Vagina (tissue), 2 donors: ENCODE measurements around the gene MBP. TPM values are rescaled to one million over a fixed set of nuclear protein-coding genes. Genes with fewer than 3 reads are reported as not detected.

ENCODE experiments used
- DNase-seq, 2 donors: peaks; one replicate each; pipeline ENCODE4 v3.0.0-alpha.2; 2017; ENCODE audit errors: extremely low spot score in 2 of 2
- H3K27ac ChIP-seq: fragments of 200-600 bp; sonication (generic); one replicate; pipeline ENCODE4 v1.5.1; 2019
- H3K27me3 ChIP-seq: fragments of 200-600 bp; sonication (generic); one replicate; pipeline ENCODE4 v1.5.1; 2019
- H3K36me3 ChIP-seq, 2 donors: fragments of 200-600 bp; sonication (generic); one replicate each; pipeline ENCODE4 v1.5.1; 2017 to 2019
- H3K4me1 ChIP-seq: fragments of 200-600 bp; sonication (generic); one replicate; pipeline ENCODE4 v1.5.1; 2019
- H3K4me3 ChIP-seq, 2 donors: fragments of 200-600 bp; sonication (generic); 1 replicate in 1 of 2; 2 replicates in 1 of 2; pipeline ENCODE4 v1.5.1; 2016 to 2019
- H3K9me3 ChIP-seq: fragments of 200-600 bp; sonication (generic); one replicate; pipeline ENCODE4 v1.5.1; 2019
- POLR2A ChIP-seq, 2 donors: fragments of 450-650 bp; IDR thresholded peaks; one replicate each; pipeline ENCODE4 v1.6.1; 2017; ENCODE audit warnings: antibody characterized with exemption in 2 of 2, mild to moderate bottlenecking in 2 of 2, moderate library complexity in 2 of 2
- POLR2AphosphoS5 ChIP-seq, 2 donors: sonication (generic); formaldehyde crosslinking; IDR thresholded peaks; one replicate each; pipeline ENCODE4 v1.9.0; 2017; ENCODE audit warnings: antibody characterized with exemption in 2 of 2, mild to moderate bottlenecking in 2 of 2, low read depth in 1 of 2; ENCODE audit not compliant: insufficient read depth in 1 of 2
- intact Hi-C: fragments of 100-400 bp; cut with DNase I; formaldehyde crosslinking; loops from one replicate; pipeline ENCODE4 v1.15.1; 2023
- total RNA-seq: library from RNA; depleted of rRNA; stranded (reverse); fragments of >200 nt; gene quantifications from one replicate; pipeline ENCODE4 v1.2.3, GENCODE V29; 2016
- TF ChIP-seq, protein P1 (sequence below), 3 experiments: fragments of 450-650 bp in 2 of 3; fragments of 200-600 bp in 1 of 3; sonication (generic) in 1 of 3; IDR thresholded peaks; one replicate each; pipeline ENCODE4 v1.5.1; 2017 to 2019; ENCODE audit warnings: antibody characterized with exemption in 3 of 3, mild to moderate bottlenecking in 2 of 3, moderate library complexity in 2 of 3

MBP gene
- total RNA-seq, 1 donor from 2014 or later, result 33.6 TPM

DNA sequence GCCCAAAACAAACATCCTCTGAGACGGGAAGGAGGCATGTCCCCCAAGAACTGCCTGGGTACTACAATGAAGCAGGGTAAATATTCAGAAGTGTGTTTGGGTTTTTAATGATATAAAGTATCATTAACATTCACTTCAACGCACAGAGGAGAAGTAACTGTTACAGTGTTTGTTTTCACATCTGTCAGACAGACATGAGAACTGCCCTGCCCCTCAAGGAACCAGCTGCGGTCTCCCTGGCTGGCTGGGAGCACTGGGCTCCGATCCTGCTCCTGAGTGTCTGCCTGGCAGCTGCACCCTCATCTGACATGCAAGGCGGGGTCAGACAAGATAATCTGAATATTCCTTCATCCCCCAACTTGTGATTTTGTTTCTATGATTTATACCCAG lies 75.6 kb downstream of the MBP start:
- intact Hi-C loops, result no loop called here
- Histone ChIP-seq H3K4me1 (peaks cover 54% of the 10 kb centered on the region), H3K9me3 (no peaks in the 10 kb centered on the region), H3K27me3 (no peaks in the 10 kb centered on the region), H3K27ac (peak overlapping the region; percentile 85), H3K4me3 (no peak overlapping the region), H3K36me3 (no peaks in the 10 kb centered on the region)
- TF ChIP-seq POLR2AphosphoS5 (IDR thresholded peaks at IDR 0.05; ENCODE audit: insufficient read depth in 1 of 2, low read depth in 1 of 2) (no peak), POLR2A (IDR thresholded peaks at IDR 0.05) (no peak)
- TF ChIP-seq, protein P1, sequence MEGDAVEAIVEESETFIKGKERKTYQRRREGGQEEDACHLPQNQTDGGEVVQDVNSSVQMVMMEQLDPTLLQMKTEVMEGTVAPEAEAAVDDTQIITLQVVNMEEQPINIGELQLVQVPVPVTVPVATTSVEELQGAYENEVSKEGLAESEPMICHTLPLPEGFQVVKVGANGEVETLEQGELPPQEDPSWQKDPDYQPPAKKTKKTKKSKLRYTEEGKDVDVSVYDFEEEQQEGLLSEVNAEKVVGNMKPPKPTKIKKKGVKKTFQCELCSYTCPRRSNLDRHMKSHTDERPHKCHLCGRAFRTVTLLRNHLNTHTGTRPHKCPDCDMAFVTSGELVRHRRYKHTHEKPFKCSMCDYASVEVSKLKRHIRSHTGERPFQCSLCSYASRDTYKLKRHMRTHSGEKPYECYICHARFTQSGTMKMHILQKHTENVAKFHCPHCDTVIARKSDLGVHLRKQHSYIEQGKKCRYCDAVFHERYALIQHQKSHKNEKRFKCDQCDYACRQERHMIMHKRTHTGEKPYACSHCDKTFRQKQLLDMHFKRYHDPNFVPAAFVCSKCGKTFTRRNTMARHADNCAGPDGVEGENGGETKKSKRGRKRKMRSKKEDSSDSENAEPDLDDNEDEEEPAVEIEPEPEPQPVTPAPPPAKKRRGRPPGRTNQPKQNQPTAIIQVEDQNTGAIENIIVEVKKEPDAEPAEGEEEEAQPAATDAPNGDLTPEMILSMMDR (IDR thresholded peaks at IDR 0.05), result no peak
- DNase-seq, result no peak

DNA sequence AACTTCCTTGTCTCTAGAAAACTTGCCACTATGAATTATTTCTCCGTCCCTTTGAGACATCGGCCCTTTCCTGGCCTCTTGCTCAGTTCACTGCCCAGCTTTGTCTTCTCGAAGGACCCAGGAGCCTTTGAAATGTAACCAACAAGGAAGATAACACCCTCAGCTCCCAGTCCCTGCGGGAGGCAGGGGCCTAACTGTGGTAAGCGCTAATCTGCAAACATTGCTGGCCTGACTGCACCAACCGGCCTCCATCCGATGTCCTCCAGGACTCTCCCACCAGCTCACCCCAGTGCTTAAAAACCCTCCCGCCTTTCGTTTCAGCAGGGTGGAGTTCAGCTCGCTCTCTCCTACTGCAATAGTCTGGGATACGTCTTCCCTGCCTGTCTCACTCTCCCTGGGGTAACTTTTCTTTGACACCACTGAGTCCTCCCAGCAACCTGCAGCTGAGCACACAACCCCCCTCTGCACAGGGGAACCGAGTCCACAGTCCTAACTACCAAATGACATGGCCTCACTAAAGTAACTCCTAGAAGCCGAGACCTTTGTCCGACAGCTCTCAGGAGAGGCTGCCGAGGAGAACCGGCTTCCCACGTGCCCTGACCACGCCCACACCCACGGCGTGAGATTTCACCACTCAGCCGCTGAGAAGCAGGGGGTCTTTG lies 76.1 kb downstream of the MBP start:
- no peak overlapping the region for H3K4me3 ChIP-seq
- intact Hi-C loops, result no loop called here
- H3K27me3 ChIP-seq, result no peaks in the 10 kb centered on the region
- H3K36me3 ChIP-seq, result no peaks in the 10 kb centered on the region
- no peak for TF ChIP-seq POLR2AphosphoS5 (IDR thresholded peaks at IDR 0.05; ENCODE audit: insufficient read depth in 1 of 2, low read depth in 1 of 2)
- no peak for TF ChIP-seq POLR2A (IDR thresholded peaks at IDR 0.05)
- TF ChIP-seq, protein P1 (IDR thresholded peaks at IDR 0.05), result no peak
- peaks cover 54% of the 10 kb centered on the region for H3K4me1 ChIP-seq
- no peak for DNase-seq
- H3K9me3 ChIP-seq, result no peaks in the 10 kb centered on the region
- H3K27ac ChIP-seq, result peak overlapping the region; percentile 85

DNA sequence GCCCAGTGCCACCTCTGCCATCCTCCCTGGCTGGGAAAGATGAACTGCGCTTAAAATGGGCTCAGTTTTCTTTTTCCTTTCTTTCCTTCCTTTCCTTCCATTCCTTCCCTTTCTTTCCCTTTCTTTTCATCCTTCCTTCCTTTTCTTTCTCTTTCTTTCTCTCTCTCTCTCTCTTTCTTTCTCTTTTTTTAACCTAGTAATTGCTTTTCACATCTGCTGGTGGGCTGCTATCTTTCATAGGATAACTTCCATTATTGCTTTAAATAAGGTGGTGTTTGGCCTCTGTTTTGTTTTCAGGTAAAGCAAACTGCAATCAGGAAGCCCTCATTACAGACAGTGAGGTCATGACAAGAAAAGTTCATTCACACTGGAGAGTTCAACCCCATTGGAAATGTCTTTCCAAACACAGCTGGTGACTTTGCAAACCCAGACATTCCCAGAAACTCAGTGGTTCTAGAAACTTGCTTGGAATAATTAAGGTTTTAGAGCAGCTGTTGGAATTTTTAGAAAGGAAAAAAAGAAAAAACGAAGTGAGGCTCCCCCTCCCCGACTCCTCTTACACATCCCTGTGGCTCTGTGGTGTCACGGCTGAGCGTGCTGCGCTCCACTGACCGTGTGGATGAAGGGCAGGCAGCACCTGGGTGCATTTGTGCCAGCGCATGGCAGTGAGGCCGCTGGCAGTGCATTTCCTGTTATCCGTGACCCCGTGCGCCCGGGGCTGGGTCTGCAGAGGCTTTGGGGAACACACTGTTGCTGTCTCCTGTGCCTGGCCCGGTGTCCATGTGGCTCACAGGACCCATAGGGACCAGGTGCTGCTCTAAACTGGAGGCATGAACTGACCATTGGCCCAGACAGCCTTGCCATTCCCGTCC lies 76.9 kb downstream of the MBP start:
- Histone ChIP-seq H3K4me3 (no peak overlapping the region), H3K36me3 (no peaks in the 10 kb centered on the region), H3K9me3 (no peaks in the 10 kb centered on the region), H3K4me1 (peaks cover 55% of the 10 kb centered on the region), H3K27ac (peak overlapping the region; percentile 85), H3K27me3 (no peaks in the 10 kb centered on the region)
- intact Hi-C loops, result no loop called here
- TF ChIP-seq POLR2AphosphoS5 (IDR thresholded peaks at IDR 0.05; ENCODE audit: insufficient read depth in 1 of 2, low read depth in 1 of 2) (no peak), POLR2A (IDR thresholded peaks at IDR 0.05) (no peak)
- TF ChIP-seq, protein P1 (IDR thresholded peaks at IDR 0.05), result no peak
- no peak for DNase-seq

DNA sequence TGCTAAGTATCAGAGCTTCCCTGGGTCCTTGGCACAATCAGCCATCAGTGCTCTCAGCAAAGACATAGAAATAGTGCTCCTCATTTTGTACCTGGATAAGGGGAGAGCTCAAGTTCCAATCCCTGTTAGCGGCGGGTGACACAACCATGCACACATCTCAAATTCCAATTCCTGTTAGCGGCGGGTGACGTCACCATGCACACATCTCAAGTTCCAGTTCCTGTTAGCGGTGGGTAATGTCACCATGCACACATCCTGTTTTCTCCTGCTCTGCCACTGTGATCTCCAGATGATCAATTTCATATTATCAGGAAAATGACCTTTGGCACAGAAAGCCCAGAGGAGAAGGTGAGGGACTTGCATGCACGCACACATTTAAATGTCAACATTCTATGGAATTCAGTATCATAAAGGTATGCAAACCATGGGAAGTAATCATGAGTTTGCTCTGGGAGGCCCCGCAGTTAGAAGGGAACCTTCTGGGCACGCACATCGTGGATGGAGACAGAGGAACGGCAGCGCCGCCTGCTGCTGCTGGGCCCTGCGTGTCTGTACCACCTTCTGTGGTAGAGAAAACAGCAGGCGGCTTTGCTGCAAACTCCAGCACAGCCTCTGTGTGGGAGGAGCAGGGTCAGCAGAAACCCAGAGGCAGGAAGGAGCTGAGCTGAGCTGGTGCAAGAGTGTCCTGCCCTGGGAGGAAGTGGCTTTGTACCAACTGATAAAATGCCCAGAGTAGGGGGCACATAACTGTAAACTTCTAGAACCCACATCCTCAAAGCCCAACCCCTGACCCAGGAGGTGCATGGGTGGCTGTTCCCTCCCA lies 77.8 kb downstream of the MBP start:
- no peak for DNase-seq
- H3K27me3 ChIP-seq, result no peaks in the 10 kb centered on the region

More for the DNA sequence above, 77.8 kb downstream of the MBP start:
- Histone ChIP-seq H3K4me1 (peaks cover 63% of the 10 kb centered on the region), H3K9me3 (no peaks in the 10 kb centered on the region), H3K4me3 (peak overlapping the region in 1 of 2 donors; percentile 7), H3K36me3 (no peaks in the 10 kb centered on the region), H3K27ac (peak overlapping the region; percentile 85)
- intact Hi-C loops, result no loop called here
- TF ChIP-seq, protein P1 (IDR thresholded peaks at IDR 0.05), result peak in 2 of 3 experiments; percentile 50 to 56
- no peak for TF ChIP-seq POLR2A (IDR thresholded peaks at IDR 0.05)
- TF ChIP-seq POLR2AphosphoS5 (IDR thresholded peaks at IDR 0.05; ENCODE audit: insufficient read depth in 1 of 2, low read depth in 1 of 2), result peak; percentile 9 to 70
